GM12878 (cell line): ENCODE results near the gene GMIP. TPM values are rescaled to one million over a fixed set of nuclear protein-coding genes. Genes with fewer than 3 reads are reported as not detected.

Experiments used
- ASH2L ChIP-seq: fragments of 300-600, 200-600 bp; sonication (generic); IDR thresholded peaks from 2 replicates; pipeline ENCODE4 v1.6.1; 2017; ENCODE audit warnings: low read depth, mild to moderate bottlenecking, borderline replicate concordance
- ATF7 ChIP-seq: fragments of 450-650 bp; IDR thresholded peaks from 2 replicates; pipeline ENCODE4 v1.6.1; 2016; ENCODE audit warnings: low read depth, mild to moderate bottlenecking
- BCL11A ChIP-seq: IDR thresholded peaks from 2 replicates; pipeline ENCODE4 v1.6.1; 2011; ENCODE audit warnings: low read depth, low read length
- CBX3 ChIP-seq: fragments of 200-600 bp; sonication (generic); IDR thresholded peaks from 2 replicates; pipeline ENCODE4 v1.6.1; 2016; ENCODE audit warnings: low read depth, borderline replicate concordance
- CREB1 ChIP-seq: IDR thresholded peaks from 2 replicates; pipeline ENCODE4 v1.6.1; 2012; ENCODE audit warnings: low read depth, mild to moderate bottlenecking, inconsistent platforms
- IKZF2 ChIP-seq, 2 experiments: fragments of 450-650 bp; IDR thresholded peaks; 2 replicates each; pipeline ENCODE4 v1.6.1; 2017; ENCODE audit warnings: mild to moderate bottlenecking in 2 of 2, moderate library complexity in 2 of 2
- MEF2B ChIP-seq: fragments of 450-650 bp; IDR thresholded peaks from 2 replicates; pipeline ENCODE4 v1.6.1; 2018; ENCODE audit warnings: mild to moderate bottlenecking, moderate library complexity; ENCODE audit not compliant: partially characterized antibody, poor library complexity, severe bottlenecking
- NFYA ChIP-seq: IDR thresholded peaks from 2 replicates; pipeline ENCODE4 v1.6.1; 2011; ENCODE audit warnings: low read depth, mild to moderate bottlenecking, low read length, improper control_type of control experiment, borderline replicate concordance
- NR2F1 ChIP-seq: fragments of 450-650 bp; conservative IDR thresholded peaks from 2 replicates; pipeline ENCODE4 v1.6.1; 2017; ENCODE audit warnings: mild to moderate bottlenecking
- PML ChIP-seq: IDR thresholded peaks from 2 replicates; pipeline ENCODE4 v1.6.1; 2012; ENCODE audit warnings: low read length, inconsistent platforms
- POLR2AphosphoS2 ChIP-seq: IDR thresholded peaks from 2 replicates; pipeline ENCODE4 v1.6.1; 2011; ENCODE audit warnings: low read depth, mild to moderate bottlenecking, low read length, improper control_type of control experiment, moderate library complexity
- SIX5 ChIP-seq: IDR thresholded peaks from 2 replicates; pipeline ENCODE4 v1.6.1; 2011; ENCODE audit warnings: mild to moderate bottlenecking, low read depth, low read length, moderate library complexity; ENCODE audit not compliant: severe bottlenecking
- ZNF274 ChIP-seq: IDR thresholded peaks from one replicate; pipeline ENCODE4 v1.8.0; 2011; ENCODE audit not compliant: insufficient read length, insufficient read depth
- polyA plus RNA-seq, 11 experiments: library from polyadenylated mRNA; depleted of rRNA in 4 of 11; unstranded in 6 of 11; stranded (reverse) in 5 of 11; fragments of >200 nt; fragmentation: Nextera tagmentation in 4 of 11; fragmentation: Illumina TruSeq in 1 of 11; extraction: Ambion mirVana in 4 of 11; extraction: Trizol in 1 of 11; gene quantifications; 1 replicate in 1 of 11; 2 replicates in 10 of 11; pipeline versions ENCODE4 v1.2.1 to v1.2.3, GENCODE V29; 2011 to 2016; ENCODE audit warnings: inconsistent platforms in 2 of 11, missing spikeins in 2 of 11, low read depth in 1 of 11
- total RNA-seq, 4 experiments: library from RNA; depleted of rRNA in 3 of 4; stranded (reverse); fragments of >200 nt in 3 of 4; fragmentation: Illumina TruSeq in 1 of 4; extraction: Trizol in 1 of 4; gene quantifications; 2 replicates each; pipeline versions ENCODE4 v1.2.1 to v1.2.3, GENCODE V29; 2013 to 2021
- TF ChIP-seq, protein P1 (sequence below): fragments of 450-650 bp; IDR thresholded peaks from 2 replicates; pipeline ENCODE4 v1.6.1; 2017; ENCODE audit warnings: mild to moderate bottlenecking, moderate library complexity
- TF ChIP-seq, protein P2 (sequence below): fragments of 450-650 bp; formaldehyde crosslinking; IDR thresholded peaks from 2 replicates; pipeline ENCODE4 v1.4.0; 2022; ENCODE audit warnings: mild to moderate bottlenecking, moderate library complexity
- TF ChIP-seq, protein P3 (sequence below): IDR thresholded peaks from 2 replicates; pipeline ENCODE4 v1.6.1; 2012; ENCODE audit warnings: low read length, inconsistent platforms
- TF ChIP-seq, protein P4 (sequence below): IDR thresholded peaks from 2 replicates; pipeline ENCODE4 v1.6.1; 2012; ENCODE audit warnings: low read depth, low read length, improper control_type of control experiment
- TF ChIP-seq, protein P5 (sequence below): fragments of 450-650 bp; IDR thresholded peaks from 2 replicates; pipeline ENCODE4 v1.6.1; 2016; ENCODE audit warnings: mild to moderate bottlenecking
- TF ChIP-seq, protein P6 (sequence below): IDR thresholded peaks from 2 replicates; pipeline ENCODE4 v1.6.1; 2011; ENCODE audit warnings: borderline replicate concordance, low read depth, mild to moderate bottlenecking, moderate library complexity, mixed read lengths, low read length; ENCODE audit not compliant: insufficient read depth; ENCODE audit errors: extremely low read length

Gene GMIP
- total and polyA plus RNA-seq, 10 of the 15 experiments (the other 5 are each of a cell fraction or from before 2014, with no cell fraction given) = 1.5 to 63.5 (median 22.3) TPM

DNA sequence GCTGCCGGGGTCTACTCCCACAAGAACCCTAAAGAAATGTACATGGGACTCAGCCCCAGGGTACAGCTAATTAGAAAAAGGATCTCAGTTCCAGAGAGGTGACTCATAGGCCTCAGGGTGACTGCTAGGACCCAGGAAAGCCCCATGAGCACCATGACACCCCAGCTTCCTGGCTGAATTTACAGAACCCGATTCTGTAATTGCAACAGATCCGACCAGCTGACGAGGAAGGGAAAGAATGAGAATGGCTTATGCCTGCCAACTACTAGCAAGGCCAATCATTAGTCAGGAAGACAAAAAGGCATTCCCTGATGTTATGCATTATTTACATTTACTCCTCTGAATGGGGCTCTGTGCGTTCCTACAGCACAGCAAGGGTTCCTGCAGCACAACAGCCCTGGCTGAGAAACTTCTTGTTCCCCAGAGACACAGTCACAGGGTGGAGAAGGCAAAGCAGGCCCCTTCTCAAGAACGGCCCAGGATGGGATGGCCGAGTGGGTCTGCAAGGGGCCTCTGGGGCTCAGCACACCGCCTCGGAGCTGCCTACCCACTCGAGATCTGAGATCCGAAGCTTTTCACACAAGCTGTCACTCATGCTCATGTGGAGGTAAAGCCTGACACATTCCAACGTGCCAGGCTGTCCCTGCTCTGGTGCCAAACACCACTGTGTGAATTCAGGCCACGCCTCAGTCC, 52.2 kb downstream of the GMIP start (continued):
- TF ChIP-seq, protein P1, sequence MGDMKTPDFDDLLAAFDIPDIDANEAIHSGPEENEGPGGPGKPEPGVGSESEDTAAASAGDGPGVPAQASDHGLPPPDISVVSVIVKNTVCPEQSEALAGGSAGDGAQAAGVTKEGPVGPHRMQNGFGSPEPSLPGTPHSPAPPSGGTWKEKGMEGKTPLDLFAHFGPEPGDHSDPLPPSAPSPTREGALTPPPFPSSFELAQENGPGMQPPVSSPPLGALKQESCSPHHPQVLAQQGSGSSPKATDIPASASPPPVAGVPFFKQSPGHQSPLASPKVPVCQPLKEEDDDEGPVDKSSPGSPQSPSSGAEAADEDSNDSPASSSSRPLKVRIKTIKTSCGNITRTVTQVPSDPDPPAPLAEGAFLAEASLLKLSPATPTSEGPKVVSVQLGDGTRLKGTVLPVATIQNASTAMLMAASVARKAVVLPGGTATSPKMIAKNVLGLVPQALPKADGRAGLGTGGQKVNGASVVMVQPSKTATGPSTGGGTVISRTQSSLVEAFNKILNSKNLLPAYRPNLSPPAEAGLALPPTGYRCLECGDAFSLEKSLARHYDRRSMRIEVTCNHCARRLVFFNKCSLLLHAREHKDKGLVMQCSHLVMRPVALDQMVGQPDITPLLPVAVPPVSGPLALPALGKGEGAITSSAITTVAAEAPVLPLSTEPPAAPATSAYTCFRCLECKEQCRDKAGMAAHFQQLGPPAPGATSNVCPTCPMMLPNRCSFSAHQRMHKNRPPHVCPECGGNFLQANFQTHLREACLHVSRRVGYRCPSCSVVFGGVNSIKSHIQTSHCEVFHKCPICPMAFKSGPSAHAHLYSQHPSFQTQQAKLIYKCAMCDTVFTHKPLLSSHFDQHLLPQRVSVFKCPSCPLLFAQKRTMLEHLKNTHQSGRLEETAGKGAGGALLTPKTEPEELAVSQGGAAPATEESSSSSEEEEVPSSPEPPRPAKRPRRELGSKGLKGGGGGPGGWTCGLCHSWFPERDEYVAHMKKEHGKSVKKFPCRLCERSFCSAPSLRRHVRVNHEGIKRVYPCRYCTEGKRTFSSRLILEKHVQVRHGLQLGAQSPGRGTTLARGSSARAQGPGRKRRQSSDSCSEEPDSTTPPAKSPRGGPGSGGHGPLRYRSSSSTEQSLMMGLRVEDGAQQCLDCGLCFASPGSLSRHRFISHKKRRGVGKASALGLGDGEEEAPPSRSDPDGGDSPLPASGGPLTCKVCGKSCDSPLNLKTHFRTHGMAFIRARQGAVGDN = peak; percentile 90
- TF ChIP-seq, protein P2, sequence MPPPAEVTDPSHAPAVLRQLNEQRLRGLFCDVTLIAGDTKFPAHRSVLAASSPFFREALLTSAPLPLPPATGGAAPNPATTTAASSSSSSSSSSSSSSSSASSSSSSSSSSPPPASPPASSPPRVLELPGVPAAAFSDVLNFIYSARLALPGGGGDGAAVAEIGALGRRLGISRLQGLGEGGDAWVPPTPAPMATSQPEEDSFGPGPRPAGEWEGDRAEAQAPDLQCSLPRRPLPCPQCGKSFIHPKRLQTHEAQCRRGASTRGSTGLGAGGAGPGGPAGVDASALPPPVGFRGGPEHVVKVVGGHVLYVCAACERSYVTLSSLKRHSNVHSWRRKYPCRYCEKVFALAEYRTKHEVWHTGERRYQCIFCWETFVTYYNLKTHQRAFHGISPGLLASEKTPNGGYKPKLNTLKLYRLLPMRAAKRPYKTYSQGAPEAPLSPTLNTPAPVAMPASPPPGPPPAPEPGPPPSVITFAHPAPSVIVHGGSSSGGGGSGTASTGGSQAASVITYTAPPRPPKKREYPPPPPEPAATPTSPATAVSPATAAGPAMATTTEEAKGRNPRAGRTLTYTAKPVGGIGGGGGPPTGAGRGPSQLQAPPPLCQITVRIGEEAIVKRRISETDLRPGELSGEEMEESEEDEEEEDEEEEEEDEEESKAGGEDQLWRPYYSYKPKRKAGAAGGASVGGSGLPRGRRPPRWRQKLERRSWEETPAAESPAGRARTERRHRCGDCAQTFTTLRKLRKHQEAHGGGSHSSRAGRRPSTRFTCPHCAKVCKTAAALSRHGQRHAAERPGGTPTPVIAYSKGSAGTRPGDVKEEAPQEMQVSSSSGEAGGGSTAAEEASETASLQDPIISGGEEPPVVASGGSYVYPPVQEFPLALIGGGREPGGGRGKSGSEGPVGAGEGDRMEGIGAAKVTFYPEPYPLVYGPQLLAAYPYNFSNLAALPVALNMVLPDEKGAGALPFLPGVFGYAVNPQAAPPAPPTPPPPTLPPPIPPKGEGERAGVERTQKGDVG (CRISPR knock-in tag) = no peak
- no peak for TF ChIP-seq POLR2AphosphoS2
- peak; percentile 60; the same call in 1 of the 2 replicates for TF ChIP-seq BCL11A
- TF ChIP-seq ZNF274 = no peak
- TF ChIP-seq NR2F1 = peak; percentile 74
- TF ChIP-seq NFYA = no peak
- peak; percentile 46 to 62; a peak in 1 of 4 replicates for TF ChIP-seq IKZF2 (IDR thresholded peaks at IDR 0.05)
- TF ChIP-seq, protein P3, sequence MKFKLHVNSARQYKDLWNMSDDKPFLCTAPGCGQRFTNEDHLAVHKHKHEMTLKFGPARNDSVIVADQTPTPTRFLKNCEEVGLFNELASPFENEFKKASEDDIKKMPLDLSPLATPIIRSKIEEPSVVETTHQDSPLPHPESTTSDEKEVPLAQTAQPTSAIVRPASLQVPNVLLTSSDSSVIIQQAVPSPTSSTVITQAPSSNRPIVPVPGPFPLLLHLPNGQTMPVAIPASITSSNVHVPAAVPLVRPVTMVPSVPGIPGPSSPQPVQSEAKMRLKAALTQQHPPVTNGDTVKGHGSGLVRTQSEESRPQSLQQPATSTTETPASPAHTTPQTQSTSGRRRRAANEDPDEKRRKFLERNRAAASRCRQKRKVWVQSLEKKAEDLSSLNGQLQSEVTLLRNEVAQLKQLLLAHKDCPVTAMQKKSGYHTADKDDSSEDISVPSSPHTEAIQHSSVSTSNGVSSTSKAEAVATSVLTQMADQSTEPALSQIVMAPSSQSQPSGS = 0 out of 2 replicates have a peak, but pooled peaks have one; percentile 36
- TF ChIP-seq CBX3 = no peak
- TF ChIP-seq CREB1 = peak; percentile 49; the same call in 1 of the 2 replicates
- peak; percentile 75 for TF ChIP-seq ATF7
- no peak for TF ChIP-seq ASH2L
- TF ChIP-seq, protein P4, sequence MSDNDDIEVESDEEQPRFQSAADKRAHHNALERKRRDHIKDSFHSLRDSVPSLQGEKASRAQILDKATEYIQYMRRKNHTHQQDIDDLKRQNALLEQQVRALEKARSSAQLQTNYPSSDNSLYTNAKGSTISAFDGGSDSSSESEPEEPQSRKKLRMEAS = 0 out of 2 replicates have a peak, but pooled peaks have one; percentile 16
- TF ChIP-seq, protein P5, sequence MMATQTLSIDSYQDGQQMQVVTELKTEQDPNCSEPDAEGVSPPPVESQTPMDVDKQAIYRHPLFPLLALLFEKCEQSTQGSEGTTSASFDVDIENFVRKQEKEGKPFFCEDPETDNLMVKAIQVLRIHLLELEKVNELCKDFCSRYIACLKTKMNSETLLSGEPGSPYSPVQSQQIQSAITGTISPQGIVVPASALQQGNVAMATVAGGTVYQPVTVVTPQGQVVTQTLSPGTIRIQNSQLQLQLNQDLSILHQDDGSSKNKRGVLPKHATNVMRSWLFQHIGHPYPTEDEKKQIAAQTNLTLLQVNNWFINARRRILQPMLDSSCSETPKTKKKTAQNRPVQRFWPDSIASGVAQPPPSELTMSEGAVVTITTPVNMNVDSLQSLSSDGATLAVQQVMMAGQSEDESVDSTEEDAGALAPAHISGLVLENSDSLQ = peak; percentile 91
- TF ChIP-seq, protein P6, sequence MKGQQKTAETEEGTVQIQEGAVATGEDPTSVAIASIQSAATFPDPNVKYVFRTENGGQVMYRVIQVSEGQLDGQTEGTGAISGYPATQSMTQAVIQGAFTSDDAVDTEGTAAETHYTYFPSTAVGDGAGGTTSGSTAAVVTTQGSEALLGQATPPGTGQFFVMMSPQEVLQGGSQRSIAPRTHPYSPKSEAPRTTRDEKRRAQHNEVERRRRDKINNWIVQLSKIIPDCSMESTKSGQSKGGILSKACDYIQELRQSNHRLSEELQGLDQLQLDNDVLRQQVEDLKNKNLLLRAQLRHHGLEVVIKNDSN = no peak
- no peak for TF ChIP-seq PML
- TF ChIP-seq SIX5 = no peak
- peak; percentile 92 for TF ChIP-seq MEF2B
